Measurements from ENCODE around the gene DICER1.

DNA sequence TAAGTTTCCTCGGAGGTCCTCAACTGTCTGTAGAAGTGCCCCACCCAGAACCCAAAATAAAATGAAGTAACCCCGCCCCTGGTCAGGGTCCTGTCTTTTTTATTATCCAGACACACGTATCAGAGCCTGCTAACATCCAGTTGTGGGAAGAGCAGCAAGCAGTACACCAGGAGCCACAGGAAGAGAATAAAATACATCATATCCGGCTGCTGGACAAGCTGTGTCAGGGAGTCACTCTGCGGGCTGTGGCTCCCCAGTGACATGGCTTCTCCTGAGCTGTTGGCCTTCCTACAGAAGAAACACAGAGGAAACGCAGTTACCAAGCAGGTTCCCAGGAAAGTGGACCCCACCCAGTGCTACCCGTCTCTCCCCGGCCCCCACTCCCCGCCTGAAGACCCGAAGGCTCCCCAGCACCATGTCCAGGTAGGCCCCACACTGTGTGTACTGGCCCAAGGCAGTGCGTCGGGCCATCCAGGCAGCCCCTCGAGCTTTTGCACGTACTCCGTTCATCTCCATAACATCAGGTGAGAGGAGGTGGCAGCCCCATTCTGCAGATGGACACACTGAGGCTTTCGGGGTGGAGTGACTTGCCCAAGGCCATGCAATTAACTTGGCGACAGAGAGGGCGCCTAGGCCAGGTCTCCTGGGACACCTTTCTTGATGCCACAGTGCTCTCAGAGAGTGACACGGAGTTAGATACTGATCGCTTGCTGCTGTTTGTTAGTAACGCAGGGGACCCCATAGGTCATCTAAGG is 34.3 kb upstream of the DICER1 start:
- TF ChIP-seq FOXK2 (IDR thresholded peaks at IDR 0.05), result no peak
- TF ChIP-seq TARDBP (IDR thresholded peaks at IDR 0.05), result no peak
- TF ChIP-seq SP1 (IDR thresholded peaks at IDR 0.05), result no peak
- TF ChIP-seq ARNT (IDR thresholded peaks at IDR 0.05), result no peak
- no peak for TF ChIP-seq SUZ12 (IDR thresholded peaks at IDR 0.05)
- TF ChIP-seq ELF4 (IDR thresholded peaks at IDR 0.05), result no peak

Data from HEK293T (cell line).